ENCODE data around the gene TMEM175. TPM values are rescaled to one million over a fixed set of nuclear protein-coding genes. Genes with fewer than 3 reads are reported as not detected.

The TMEM175 gene
- total RNA-seq, 3 donors from 2014 or later: 26.2 to 32.2 (median 28.2) TPM

DNA sequence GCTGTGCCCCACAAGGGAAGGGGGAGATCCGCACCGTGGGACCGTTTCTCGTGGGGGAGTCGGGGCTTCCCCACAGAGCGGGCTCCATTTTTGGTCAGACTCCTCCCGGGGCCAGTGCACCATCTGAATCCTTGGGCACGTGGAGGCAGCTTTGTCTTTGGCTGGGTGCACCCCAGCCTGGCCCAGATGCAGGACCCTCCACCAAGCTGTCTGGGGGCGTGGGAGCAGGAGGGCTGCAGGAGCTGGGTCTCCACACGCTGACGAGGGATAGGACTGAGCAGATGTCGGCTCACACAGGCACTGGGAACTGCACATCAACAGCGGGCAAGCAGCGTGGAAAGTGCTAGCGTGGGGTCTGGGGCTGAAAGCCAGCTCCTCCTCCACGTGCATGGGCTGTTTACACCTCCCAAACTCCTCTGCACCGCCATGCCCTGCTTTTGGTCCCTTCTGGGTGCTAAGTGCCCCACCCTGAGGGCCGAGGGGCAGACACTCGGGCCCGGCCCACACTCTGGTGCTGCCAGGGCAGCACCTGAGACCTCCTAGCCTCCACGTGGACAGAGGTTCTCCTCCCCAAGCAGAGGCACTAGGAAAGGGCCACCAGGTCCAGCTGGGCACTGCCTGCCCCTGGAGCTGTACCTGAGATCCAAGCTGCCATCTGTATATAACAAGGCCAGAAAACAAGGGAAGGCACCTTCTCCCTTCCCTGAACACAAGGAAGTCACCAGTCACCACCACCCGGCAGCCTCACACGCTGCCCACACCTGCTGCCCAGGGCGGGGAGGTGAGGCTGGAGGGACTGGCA lies 27.3 kb downstream of the TMEM175 start:
- Histone ChIP-seq H3K36me3 (peaks cover 6% of the 10 kb centered on the region), H3K4me3 (no peak overlapping the region), H3K9me3 (no peaks in the 10 kb centered on the region), H3K4me1 (no peaks in the 10 kb centered on the region), H3K27me3 (no peaks in the 10 kb centered on the region), H3K27ac (no peak overlapping the region)
- no peak for DNase-seq (ENCODE audit: low spot score in 2 of 2)
- no peak for TF ChIP-seq POLR2AphosphoS5 (IDR thresholded peaks at IDR 0.05)
- intact Hi-C loops (cut with DNase I; ENCODE audit: low total_unique reads): no loop called here

DNA sequence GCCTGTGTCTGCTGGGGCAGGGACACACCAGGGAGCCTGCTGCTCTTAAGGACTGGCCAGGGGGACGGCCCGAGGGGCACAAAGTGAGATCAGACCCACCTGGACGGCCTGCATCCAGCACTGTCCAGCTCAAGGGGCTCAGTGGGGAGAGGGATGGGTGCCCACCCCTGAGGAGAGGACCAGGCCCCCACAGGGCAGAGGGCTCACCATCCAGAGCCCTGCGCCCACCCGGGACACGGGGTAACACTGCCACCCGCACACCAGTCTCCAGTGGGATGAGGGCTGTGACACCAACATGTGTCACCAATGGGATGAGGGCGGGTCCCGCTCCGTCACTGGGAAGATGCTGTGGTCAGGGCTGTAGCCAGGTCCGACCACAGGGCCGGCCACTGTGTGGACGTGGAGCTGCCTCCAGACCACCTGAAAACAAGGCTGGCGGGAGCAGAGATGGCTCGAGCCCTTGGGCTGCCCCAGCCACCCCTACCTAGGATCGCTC lies 27.9 kb downstream of the TMEM175 start:
- no peaks in the 10 kb centered on the region for H3K4me1 ChIP-seq
- TF ChIP-seq, protein P1, sequence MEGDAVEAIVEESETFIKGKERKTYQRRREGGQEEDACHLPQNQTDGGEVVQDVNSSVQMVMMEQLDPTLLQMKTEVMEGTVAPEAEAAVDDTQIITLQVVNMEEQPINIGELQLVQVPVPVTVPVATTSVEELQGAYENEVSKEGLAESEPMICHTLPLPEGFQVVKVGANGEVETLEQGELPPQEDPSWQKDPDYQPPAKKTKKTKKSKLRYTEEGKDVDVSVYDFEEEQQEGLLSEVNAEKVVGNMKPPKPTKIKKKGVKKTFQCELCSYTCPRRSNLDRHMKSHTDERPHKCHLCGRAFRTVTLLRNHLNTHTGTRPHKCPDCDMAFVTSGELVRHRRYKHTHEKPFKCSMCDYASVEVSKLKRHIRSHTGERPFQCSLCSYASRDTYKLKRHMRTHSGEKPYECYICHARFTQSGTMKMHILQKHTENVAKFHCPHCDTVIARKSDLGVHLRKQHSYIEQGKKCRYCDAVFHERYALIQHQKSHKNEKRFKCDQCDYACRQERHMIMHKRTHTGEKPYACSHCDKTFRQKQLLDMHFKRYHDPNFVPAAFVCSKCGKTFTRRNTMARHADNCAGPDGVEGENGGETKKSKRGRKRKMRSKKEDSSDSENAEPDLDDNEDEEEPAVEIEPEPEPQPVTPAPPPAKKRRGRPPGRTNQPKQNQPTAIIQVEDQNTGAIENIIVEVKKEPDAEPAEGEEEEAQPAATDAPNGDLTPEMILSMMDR (IDR thresholded peaks at IDR 0.05): no peak
- TF ChIP-seq POLR2A (IDR thresholded peaks at IDR 0.05) (no peak), POLR2AphosphoS5 (IDR thresholded peaks at IDR 0.05) (no peak)
- peaks cover 6% of the 10 kb centered on the region for H3K36me3 ChIP-seq
- H3K4me3 ChIP-seq: no peak overlapping the region
- intact Hi-C loops (cut with DNase I; ENCODE audit: low total_unique reads): no loop called here
- no peaks in the 10 kb centered on the region for H3K27me3 ChIP-seq
- no peak for DNase-seq (ENCODE audit: low spot score in 2 of 2)
- no peak overlapping the region for H3K27ac ChIP-seq
- no peaks in the 10 kb centered on the region for H3K9me3 ChIP-seq

DNA sequence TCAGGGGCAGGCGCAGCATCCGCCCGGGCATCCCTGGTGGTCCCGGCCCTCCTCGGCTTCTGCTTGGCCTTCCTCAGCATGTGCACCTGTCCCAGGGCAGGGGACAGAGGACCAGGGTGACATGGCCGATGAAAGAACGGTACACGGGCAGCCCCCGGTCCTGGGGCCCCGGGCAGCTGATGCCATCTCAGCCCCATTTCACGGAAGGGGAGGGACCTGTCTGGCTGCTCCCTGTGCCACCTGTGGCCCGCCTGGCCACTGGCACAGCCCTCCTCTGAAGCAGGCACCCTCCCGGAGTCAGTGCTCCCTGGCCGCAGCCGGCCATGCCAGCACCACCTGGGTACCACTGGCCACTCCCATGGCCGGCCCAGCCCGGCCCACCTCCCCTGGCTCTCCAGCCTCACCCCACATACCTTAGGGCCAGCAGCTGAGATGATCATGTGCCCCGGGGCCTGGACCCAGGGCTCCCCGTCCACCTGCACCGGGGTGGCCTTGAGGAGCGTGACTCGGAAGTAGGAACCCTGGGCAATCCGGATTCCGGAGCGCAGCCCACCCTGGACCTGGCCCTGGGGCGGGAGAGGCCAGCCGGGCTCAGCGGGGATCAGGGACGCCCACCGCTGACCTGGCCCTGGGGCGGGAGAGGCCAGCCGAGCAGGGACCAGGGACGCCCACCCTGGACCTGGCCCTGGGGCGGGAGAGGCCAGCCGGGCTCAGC lies 28.5 kb downstream of the TMEM175 start:
- Histone ChIP-seq H3K36me3 (peaks cover 6% of the 10 kb centered on the region), H3K27me3 (no peaks in the 10 kb centered on the region), H3K27ac (no peak overlapping the region), H3K4me3 (no peak overlapping the region), H3K4me1 (no peaks in the 10 kb centered on the region), H3K9me3 (no peaks in the 10 kb centered on the region)
- intact Hi-C loops (cut with DNase I; ENCODE audit: low total_unique reads): no loop called here
- TF ChIP-seq, protein P1 (IDR thresholded peaks at IDR 0.05): no peak
- TF ChIP-seq POLR2AphosphoS5 (IDR thresholded peaks at IDR 0.05) (no peak), POLR2A (IDR thresholded peaks at IDR 0.05) (no peak)
- DNase-seq (ENCODE audit: low spot score in 2 of 2): no peak

DNA sequence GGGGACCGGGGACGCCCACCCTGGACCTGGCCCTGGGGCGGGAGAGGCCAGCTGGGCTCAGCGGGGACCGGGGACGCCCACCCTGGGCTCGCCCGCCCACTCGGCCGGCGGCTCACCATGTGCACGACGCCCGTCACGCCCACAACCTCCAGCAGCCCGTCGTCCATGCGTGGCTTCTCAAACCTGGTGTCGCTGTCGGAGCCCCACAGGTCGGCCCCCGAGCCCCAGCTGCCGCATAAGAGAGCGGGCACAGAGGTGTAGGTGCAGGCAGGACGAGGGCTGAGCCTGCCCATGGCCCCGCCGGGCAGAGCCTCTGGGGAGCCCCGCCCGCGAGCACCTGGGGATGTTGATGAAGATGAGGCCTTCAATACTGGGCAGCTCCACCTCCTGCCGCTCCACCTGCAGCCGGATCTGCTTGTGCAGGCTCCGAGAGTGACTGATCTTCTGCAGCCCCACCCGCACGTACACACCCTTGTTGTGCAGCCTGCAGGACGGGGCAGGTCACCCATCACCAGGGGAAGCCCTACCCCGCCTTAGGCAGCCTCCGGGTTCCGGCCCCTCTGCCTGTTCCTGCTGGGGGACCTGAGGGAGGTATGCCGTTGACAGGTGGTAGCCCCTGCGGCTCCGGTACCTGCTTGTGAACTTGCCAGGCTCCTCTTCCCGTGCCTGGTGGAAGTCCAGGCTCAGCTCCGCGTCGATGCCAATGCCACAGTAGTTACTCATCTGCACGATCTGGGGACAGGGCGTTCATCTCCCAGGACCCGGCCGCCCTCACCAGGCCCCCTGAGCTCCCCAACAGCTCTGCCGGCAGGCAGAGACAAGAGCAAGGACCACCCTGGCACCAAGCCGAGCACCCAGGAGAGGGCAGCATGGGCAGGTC lies 29.3 kb downstream of the TMEM175 start:
- intact Hi-C loops (cut with DNase I; ENCODE audit: low total_unique reads): no loop called here
- no peak for DNase-seq (ENCODE audit: low spot score in 2 of 2)
- TF ChIP-seq POLR2AphosphoS5 (IDR thresholded peaks at IDR 0.05): no peak
- no peak for TF ChIP-seq POLR2A (IDR thresholded peaks at IDR 0.05)
- TF ChIP-seq, protein P1 (IDR thresholded peaks at IDR 0.05): no peak
- no peaks in the 10 kb centered on the region for H3K27me3 ChIP-seq
- H3K27ac ChIP-seq: no peak overlapping the region
- no peaks in the 10 kb centered on the region for H3K4me1 ChIP-seq
- no peaks in the 10 kb centered on the region for H3K9me3 ChIP-seq
- no peak overlapping the region for H3K4me3 ChIP-seq
- peaks cover 6% of the 10 kb centered on the region for H3K36me3 ChIP-seq

Data from breast epithelium (tissue), 4 donors.